HepG2 (cell line): ENCODE measurements around the gene GSTA5. TPM values are rescaled to one million over a fixed set of nuclear protein-coding genes. Genes with fewer than 3 reads are reported as not detected.
A peak's percentile ranks its signal among the peaks of the same experiment; 100 is the strongest.

ENCODE experiments used
- CBX5 ChIP-seq: sonication (generic); formaldehyde crosslinking; IDR thresholded peaks from 2 replicates; pipeline ENCODE4 v1.4.0; 2020; ENCODE audit warnings: missing genetic modification reagents, borderline replicate concordance
- FOXK2 ChIP-seq: fragments of 450-650 bp; IDR thresholded peaks from 2 replicates; pipeline ENCODE4 v1.6.1; 2016
- NCOR1 ChIP-seq: fragments of 200-600 bp; sonication (generic); IDR thresholded peaks from 2 replicates; pipeline ENCODE4 v1.7.0; 2017; ENCODE audit warnings: antibody characterized with exemption, low read length, borderline replicate concordance
- NFKB2 ChIP-seq: sonication (generic); formaldehyde crosslinking; IDR thresholded peaks from 2 replicates; pipeline ENCODE4 v1.4.0; 2020; ENCODE audit warnings: missing genetic modification reagents, borderline replicate concordance
- NFYC ChIP-seq: IDR thresholded peaks from 2 replicates; pipeline ENCODE4 v1.6.1; 2016; ENCODE audit warnings: missing genetic modification reagents, missing compliant biosample characterization
- PHF5A ChIP-seq: IDR thresholded peaks from one replicate; pipeline ENCODE4 v1.6.1; 2018; ENCODE audit warnings: low read depth, missing genetic modification reagents; ENCODE audit not compliant: unreplicated experiment
- SALL1 ChIP-seq: sonication (generic); formaldehyde crosslinking; IDR thresholded peaks from 2 replicates; pipeline ENCODE4 v1.8.0; 2022; ENCODE audit warnings: mild to moderate bottlenecking, missing genetic modification reagents
- SATB2 ChIP-seq: sonication (generic); formaldehyde crosslinking; IDR thresholded peaks from 2 replicates; pipeline ENCODE4 v1.5.0; 2020; ENCODE audit warnings: missing genetic modification reagents
- SKI ChIP-seq: fragments of 450-650 bp; IDR thresholded peaks from one replicate; pipeline ENCODE4 v1.6.1; 2018; ENCODE audit warnings: mild to moderate bottlenecking; ENCODE audit not compliant: partially characterized antibody
- SP1 ChIP-seq, 2 experiments: fragments of 450-650 bp in 1 of 2; sonication (generic) in 1 of 2; formaldehyde crosslinking in 1 of 2; IDR thresholded peaks; 2 replicates each; pipeline versions ENCODE4 v1.4.0 to v1.6.1; 2016 to 2020; ENCODE audit warnings: missing genetic modification reagents in 1 of 2
- STAT5B ChIP-seq: sonication (generic); formaldehyde crosslinking; IDR thresholded peaks from 2 replicates; pipeline ENCODE4 v1.4.0; 2020; ENCODE audit warnings: missing genetic modification reagents
- TBX2 ChIP-seq: sonication (generic); formaldehyde crosslinking; IDR thresholded peaks from 2 replicates; pipeline ENCODE4 v1.5.0; 2020; ENCODE audit warnings: missing genetic modification reagents, mild to moderate bottlenecking, borderline replicate concordance
- ZBTB40 ChIP-seq, 2 experiments: fragments of 450-650 bp in 1 of 2; sonication (generic) in 1 of 2; formaldehyde crosslinking in 1 of 2; IDR thresholded peaks; 2 replicates each; pipeline versions ENCODE4 v1.6.1 to v1.8.0; 2016 to 2022; ENCODE audit warnings: antibody characterized with exemption in 1 of 2, mild to moderate bottlenecking in 1 of 2, missing genetic modification reagents in 1 of 2
- ZNF350 ChIP-seq: sonication (generic); formaldehyde crosslinking; IDR thresholded peaks from 2 replicates; pipeline ENCODE4 v1.4.0; 2020; ENCODE audit warnings: mild to moderate bottlenecking, low read depth, missing genetic modification reagents, borderline replicate concordance
- ZNF460 ChIP-seq: sonication (generic); formaldehyde crosslinking; IDR thresholded peaks from 2 replicates; pipeline ENCODE4 v1.5.1; 2020; ENCODE audit warnings: missing genetic modification reagents, mild to moderate bottlenecking, borderline replicate concordance
- ZNF75D ChIP-seq: sonication (generic); formaldehyde crosslinking; IDR thresholded peaks from 2 replicates; pipeline ENCODE4 v1.8.1; 2023; ENCODE audit warnings: missing genetic modification reagents, mild to moderate bottlenecking, borderline replicate concordance
- ZNF776 ChIP-seq: sonication (generic); formaldehyde crosslinking; IDR thresholded peaks from 2 replicates; pipeline ENCODE4 v1.4.0; 2020; ENCODE audit warnings: mild to moderate bottlenecking, missing genetic modification reagents
- ZSCAN22 ChIP-seq: sonication (generic); formaldehyde crosslinking; IDR thresholded peaks from 2 replicates; pipeline ENCODE4 v1.4.0; 2020; ENCODE audit warnings: mild to moderate bottlenecking, missing genetic modification reagents
- polyA plus RNA-seq, 8 experiments: library from polyadenylated mRNA; depleted of rRNA in 3 of 8; stranded (reverse) in 7 of 8; unstranded in 1 of 8; fragments of >200 nt; fragmentation: Illumina TruSeq in 4 of 8; extraction: Trizol in 4 of 8; gene quantifications; 2 replicates each; pipeline versions ENCODE4 v1.2.1 to v1.2.3, GENCODE V29; 2011 to 2016; ENCODE audit warnings: low read depth in 4 of 8, missing spikeins in 1 of 8, mixed read lengths in 1 of 8; ENCODE audit not compliant: insufficient read depth in 1 of 8
- total RNA-seq, 5 experiments: library from RNA; depleted of rRNA; stranded (reverse); fragments of >200 nt; fragmentation: Illumina TruSeq; extraction: Trizol; gene quantifications; 2 replicates each; pipeline ENCODE4 v1.2.3, GENCODE V29; 2016; ENCODE audit warnings: low read depth in 1 of 5
- TF ChIP-seq, protein P1 (sequence below): sonication (generic); formaldehyde crosslinking; IDR thresholded peaks from 2 replicates; pipeline ENCODE4 v1.5.0; 2020; ENCODE audit warnings: mild to moderate bottlenecking, low read depth, missing genetic modification reagents, borderline replicate concordance

Gene GSTA5
- total and polyA plus RNA-seq, 2 of the 13 experiments (the other 11 are each of a cell fraction or from before 2014, with no cell fraction given): not detected

- TF ChIP-seq STAT5B (CRISPR knock-in tag): no peak
- no peak for TF ChIP-seq SATB2 (CRISPR knock-in tag)
- no peak for TF ChIP-seq SP1 (IDR thresholded peaks at IDR 0.05)
- no peak for TF ChIP-seq SP1 (CRISPR knock-in tag; IDR thresholded peaks at IDR 0.05)
- TF ChIP-seq ZNF460 (CRISPR knock-in tag): no peak
- TF ChIP-seq PHF5A (CRISPR knock-in tag): no peak
- TF ChIP-seq, protein P1, sequence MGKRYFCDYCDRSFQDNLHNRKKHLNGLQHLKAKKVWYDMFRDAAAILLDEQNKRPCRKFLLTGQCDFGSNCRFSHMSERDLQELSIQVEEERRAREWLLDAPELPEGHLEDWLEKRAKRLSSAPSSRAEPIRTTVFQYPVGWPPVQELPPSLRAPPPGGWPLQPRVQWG: no peak
- TF ChIP-seq NFKB2 (CRISPR knock-in tag): peak; percentile 61; the same call in 1 of the 2 replicates
- no peak for TF ChIP-seq ZBTB40 (IDR thresholded peaks at IDR 0.05)
- no peak for TF ChIP-seq ZBTB40 (CRISPR knock-in tag; IDR thresholded peaks at IDR 0.05)
- TF ChIP-seq ZSCAN22 (CRISPR knock-in tag): no peak
- no peak for TF ChIP-seq NFYC (CRISPR knock-in tag)
- no peak for TF ChIP-seq SKI
- peak; percentile 56; the same call in 1 of the 2 replicates for TF ChIP-seq SALL1 (CRISPR knock-in tag)
- no peak for TF ChIP-seq NCOR1
- TF ChIP-seq ZNF75D (CRISPR knock-in tag): no peak
- peak; percentile 70; the same call in 1 of the 2 replicates for TF ChIP-seq CBX5
- no peak for TF ChIP-seq FOXK2
- peak; percentile 49; the same call in 1 of the 2 replicates for TF ChIP-seq TBX2 (CRISPR knock-in tag)
- TF ChIP-seq ZNF776 (CRISPR knock-in tag): no peak
- TF ChIP-seq ZNF350 (CRISPR knock-in tag): peak; percentile 47; the same call in 1 of the 2 replicates
These were observed 1.2 kb downstream of the GSTA5 start (continued) for GRCh38 chr6:52839124-52840055.
